BLaER1 (cell line): ENCODE measurements around the gene PGLYRP1.

Experiments
- H3K27ac ChIP-seq: shearing (Covaris generic); formaldehyde crosslinking; 2 replicates; pipeline ENCODE4 v1.8.1; 2022
- H3K27me3 ChIP-seq: shearing (Covaris generic); formaldehyde crosslinking; 2 replicates; pipeline ENCODE4 v1.8.1; 2022
- H3K36me3 ChIP-seq: shearing (Covaris generic); formaldehyde crosslinking; 2 replicates; pipeline ENCODE4 v1.8.1; 2022
- H3K4me1 ChIP-seq: shearing (Covaris generic); formaldehyde crosslinking; 2 replicates; pipeline ENCODE4 v1.8.1; 2022
- H3K4me2 ChIP-seq: shearing (Covaris generic); formaldehyde crosslinking; 2 replicates; pipeline ENCODE4 v1.8.1; 2022
- H3K4me3 ChIP-seq: shearing (Covaris generic); formaldehyde crosslinking; 2 replicates; pipeline ENCODE4 v1.8.1; 2022
- H3K9ac ChIP-seq: shearing (Covaris generic); formaldehyde crosslinking; 2 replicates; pipeline ENCODE4 v1.8.1; 2022
- H3K9me3 ChIP-seq: shearing (Covaris generic); formaldehyde crosslinking; 2 replicates; pipeline ENCODE4 v1.8.1; 2022
- H4K20me1 ChIP-seq: shearing (Covaris generic); formaldehyde crosslinking; 2 replicates; pipeline ENCODE4 v1.8.1; 2022
- Cebpa-rat ChIP-seq: shearing (Covaris generic); IDR thresholded peaks from 2 replicates; pipeline ENCODE4 v1.8.1; 2022

The PGLYRP1 gene, protein sequence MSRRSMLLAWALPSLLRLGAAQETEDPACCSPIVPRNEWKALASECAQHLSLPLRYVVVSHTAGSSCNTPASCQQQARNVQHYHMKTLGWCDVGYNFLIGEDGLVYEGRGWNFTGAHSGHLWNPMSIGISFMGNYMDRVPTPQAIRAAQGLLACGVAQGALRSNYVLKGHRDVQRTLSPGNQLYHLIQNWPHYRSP

DNA sequence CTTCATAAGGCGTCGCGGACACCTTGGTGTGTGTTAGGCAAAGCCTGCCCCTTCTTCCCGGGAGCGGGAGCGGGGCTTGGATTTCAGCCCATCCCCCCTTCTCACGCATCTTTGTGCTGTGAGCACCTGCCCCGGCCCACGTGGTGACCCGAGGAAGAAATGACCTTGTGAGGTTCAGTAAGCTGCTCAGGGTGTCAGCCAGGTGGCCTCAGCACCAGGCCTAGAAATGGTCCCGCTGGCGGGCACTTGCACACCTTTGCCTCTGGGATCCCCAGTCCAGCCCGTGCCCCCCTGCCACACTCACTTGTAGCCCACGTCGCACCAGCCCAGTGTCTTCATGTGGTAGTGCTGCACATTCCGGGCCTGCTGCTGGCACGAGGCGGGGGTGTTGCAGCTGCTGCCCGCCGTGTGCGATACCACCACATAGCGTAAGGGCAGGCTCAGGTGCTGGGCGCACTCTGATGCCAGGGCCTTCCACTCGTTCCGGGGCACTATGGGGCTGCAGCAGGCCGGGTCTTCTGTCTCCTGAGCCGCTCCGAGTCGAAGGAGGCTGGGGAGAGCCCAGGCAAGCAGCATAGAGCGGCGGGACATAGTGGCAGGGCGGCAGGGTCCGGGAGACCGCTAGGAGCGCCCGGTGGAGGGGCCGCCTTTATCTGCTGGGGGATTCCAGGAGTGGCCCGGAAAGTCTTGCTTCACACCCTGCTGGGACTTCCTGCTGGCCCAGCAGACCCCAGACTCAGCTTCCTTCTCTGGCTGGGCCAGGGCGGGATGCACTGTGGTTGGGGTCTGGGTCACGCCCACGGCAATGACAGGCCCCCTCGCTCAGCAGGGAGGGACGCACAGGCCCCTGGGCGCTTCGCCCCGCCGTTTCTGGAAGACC lies at the start of gene PGLYRP1:
TSS of gene PGLYRP1 (minus strand) at position 623 of the 880 bp plus-strand sequence. CDS start at position 591, 32 bp downstream.
- peaks cover 19% of the 10 kb centered on the region for H3K4me1 ChIP-seq
- peak within 1 kb of the TSS; percentile 45; the same call in 1 of the 2 replicates for H3K4me2 ChIP-seq
- no peak for TF ChIP-seq Cebpa-rat
- H3K27me3 ChIP-seq: no peaks in the 10 kb centered on the region
- H3K9me3 ChIP-seq: no peaks in the 10 kb centered on the region
- no peak within 1 kb of the TSS for H3K9ac ChIP-seq
- peaks cover 12% of the 10 kb centered on the region; the same call in 1 of the 2 replicates for H4K20me1 ChIP-seq
- no peak within 1 kb of the TSS for H3K4me3 ChIP-seq
- peaks cover 11% of the 10 kb centered on the region for H3K36me3 ChIP-seq
- H3K27ac ChIP-seq: no peak within 1 kb of the TSS

DNA sequence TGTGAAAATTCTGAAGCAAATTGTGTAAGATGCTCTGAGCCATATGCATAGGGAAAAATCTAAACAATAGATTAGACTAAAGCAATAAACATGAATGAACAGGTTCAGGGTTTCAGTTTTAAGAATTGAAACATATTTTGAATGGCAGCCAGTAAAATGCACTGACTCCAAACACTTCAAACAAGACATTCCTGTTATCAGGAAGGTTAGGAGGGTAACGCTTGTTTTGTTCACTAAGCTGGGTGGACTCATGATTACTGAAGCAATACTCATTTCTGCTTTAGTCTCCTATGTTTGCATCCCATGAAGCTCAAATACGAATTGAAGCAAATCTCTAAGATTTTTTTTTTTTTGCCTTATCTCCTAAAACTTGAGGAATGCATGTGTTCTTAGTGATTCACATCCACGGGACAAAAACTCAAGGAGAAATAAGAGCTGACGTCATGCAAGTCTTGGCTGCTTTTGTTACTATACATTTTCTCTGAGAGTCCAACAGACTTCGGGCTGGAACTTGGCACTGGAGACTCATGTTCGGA lies 47.0 kb upstream of the PGLYRP1 start:
- TF ChIP-seq Cebpa-rat: no peak
- no peaks in the 10 kb centered on the region for H3K36me3 ChIP-seq
- H3K4me2 ChIP-seq: no peak overlapping the region
- H3K27ac ChIP-seq: no peak overlapping the region
- no peak overlapping the region for H3K9ac ChIP-seq
- H3K9me3 ChIP-seq: no peaks in the 10 kb centered on the region
- no peaks in the 10 kb centered on the region for H4K20me1 ChIP-seq
- H3K27me3 ChIP-seq: no peaks in the 10 kb centered on the region; the same call in 1 of the 2 replicates
- no peak overlapping the region for H3K4me3 ChIP-seq
- H3K4me1 ChIP-seq: no peaks in the 10 kb centered on the region

DNA sequence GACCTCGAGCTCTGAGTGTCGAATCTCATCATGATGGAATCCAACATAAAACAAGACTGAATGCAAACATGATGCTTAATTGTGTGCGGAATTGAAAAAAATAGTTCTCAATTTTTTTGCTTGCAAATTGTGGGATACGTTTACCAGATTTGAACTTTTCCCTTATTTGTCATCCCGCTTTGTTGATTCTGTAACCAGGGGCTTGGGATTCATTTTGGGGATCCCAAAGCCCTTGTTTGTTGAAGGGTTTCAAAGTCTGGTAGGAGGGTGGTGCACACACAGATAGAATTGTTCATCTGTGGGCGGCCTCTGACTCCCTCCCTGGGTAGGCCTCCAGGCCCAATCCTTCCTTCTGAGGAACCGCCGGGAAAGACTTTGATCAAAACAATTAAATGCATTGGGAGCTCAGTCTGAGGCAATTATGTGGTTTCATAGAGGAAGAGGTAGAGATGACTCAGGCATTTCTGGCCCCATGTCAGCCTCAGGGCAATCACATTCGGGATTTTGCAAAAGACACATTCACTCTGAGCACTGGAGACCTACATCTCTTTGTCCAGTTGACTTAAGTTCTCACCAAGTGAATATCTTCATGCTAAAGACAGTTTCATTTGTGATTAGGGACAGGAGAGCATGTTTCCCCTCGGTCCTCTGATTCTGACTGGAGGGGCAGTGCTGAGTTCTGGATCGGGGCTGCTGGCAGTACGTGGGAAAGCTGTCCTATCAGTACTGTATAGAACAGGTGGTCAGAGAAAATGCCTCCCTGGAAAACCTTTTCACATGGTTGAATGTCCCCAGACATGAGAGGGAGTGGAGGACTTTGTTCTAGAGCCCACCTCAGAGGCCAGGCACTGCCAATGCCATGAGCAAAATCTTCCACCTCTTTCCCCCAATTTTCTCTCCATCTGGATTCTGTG lies 45.7 kb upstream of the PGLYRP1 start:
- Histone ChIP-seq H3K27ac (no peak overlapping the region), H3K9ac (no peak overlapping the region), H3K4me3 (no peak overlapping the region)

DNA sequence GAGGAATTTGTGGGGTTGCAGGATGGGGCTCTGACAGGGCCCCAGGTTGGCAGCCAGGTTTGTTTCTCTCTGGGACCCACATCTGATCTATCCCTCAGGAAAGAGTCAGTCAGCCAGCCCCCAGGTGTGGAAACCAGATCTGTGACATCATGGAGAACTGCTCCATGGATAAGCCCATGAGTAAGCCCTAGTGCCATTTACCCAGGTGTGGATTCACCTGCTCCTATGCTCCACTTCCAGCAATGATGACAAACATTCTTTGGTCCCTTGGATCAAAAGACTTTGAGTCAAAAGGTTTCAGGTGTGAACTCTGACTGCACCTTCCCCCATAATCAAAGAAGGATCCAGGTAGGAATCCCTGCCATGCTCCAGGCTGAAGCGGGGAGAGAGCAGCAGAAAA lies 44.8 kb upstream of the PGLYRP1 start:
- TF ChIP-seq Cebpa-rat: no peak
- no peak overlapping the region for H3K27ac ChIP-seq
- no peaks in the 10 kb centered on the region for H3K36me3 ChIP-seq
- no peaks in the 10 kb centered on the region; the same call in 1 of the 2 replicates for H3K27me3 ChIP-seq
- no peaks in the 10 kb centered on the region for H4K20me1 ChIP-seq
- no peak overlapping the region for H3K4me3 ChIP-seq
- H3K9me3 ChIP-seq: peaks cover 3% of the 10 kb centered on the region; the same call in 1 of the 2 replicates
- H3K4me2 ChIP-seq: no peak overlapping the region
- H3K4me1 ChIP-seq: no peaks in the 10 kb centered on the region
- no peak overlapping the region for H3K9ac ChIP-seq

More for the DNA sequence above, 45.7 kb upstream of the PGLYRP1 start:
- Histone ChIP-seq H3K27me3 (no peaks in the 10 kb centered on the region; the same call in 1 of the 2 replicates), H3K9me3 (no peaks in the 10 kb centered on the region), H3K4me2 (no peak overlapping the region), H4K20me1 (no peaks in the 10 kb centered on the region), H3K4me1 (no peaks in the 10 kb centered on the region), H3K36me3 (no peaks in the 10 kb centered on the region)
- no peak for TF ChIP-seq Cebpa-rat

DNA sequence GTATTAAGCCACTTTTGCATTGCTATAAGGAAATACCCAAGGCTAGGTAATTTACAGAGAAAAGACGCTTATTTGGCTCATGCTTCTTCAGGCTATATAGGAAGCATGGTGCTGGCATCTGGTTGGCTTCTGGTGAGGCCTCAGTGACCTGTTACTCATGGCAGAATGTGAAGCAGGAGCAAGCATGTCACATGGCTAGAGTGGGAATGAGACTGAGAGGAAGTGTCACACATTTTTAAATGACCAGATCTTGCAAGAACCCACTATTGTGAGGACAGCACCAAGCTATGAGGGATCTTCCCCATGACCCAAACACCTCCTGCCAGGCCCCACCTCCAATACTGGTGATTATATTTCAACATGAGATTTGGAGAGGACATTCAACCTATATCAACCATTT lies 43.6 kb upstream of the PGLYRP1 start:
- no peaks in the 10 kb centered on the region; the same call in 1 of the 2 replicates for H3K27me3 ChIP-seq
- no peak for TF ChIP-seq Cebpa-rat
- no peaks in the 10 kb centered on the region for H3K4me1 ChIP-seq
- H3K9ac ChIP-seq: no peak overlapping the region
- H3K36me3 ChIP-seq: no peaks in the 10 kb centered on the region
- no peak overlapping the region for H3K27ac ChIP-seq
- peaks cover 15% of the 10 kb centered on the region for H3K9me3 ChIP-seq
- no peaks in the 10 kb centered on the region for H4K20me1 ChIP-seq
- H3K4me3 ChIP-seq: no peak overlapping the region
- H3K4me2 ChIP-seq: no peak overlapping the region

DNA sequence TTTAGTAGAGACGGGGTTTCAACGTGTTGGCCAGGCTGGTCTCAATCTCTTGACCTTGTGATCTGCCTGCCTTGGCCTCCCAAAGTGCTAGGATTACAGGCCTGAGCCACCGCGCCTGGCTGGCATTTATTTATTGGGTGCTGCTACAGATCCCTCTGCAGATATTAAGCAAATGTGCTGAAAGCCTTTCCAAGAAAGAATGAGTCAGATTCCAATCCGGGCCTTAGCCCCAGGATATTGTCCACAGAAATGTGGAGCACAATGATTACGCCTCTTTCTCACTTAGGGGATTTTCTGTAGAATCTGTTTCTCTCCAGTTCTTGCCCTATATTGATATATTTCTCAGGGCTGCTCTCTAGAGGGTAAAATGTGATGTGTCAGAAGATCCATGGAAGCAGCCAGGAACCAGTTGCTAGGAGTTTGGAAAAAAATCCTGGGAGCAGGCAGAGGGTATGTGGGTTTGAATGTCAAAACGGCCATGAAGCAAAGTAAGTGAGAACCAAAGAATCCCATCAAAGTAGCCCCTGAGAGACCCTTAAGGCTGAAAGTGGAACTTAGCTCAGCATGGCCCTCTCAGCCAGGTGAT lies 42.7 kb upstream of the PGLYRP1 start:
- H3K36me3 ChIP-seq: no peaks in the 10 kb centered on the region
- TF ChIP-seq Cebpa-rat: no peak
- H3K4me2 ChIP-seq: no peak overlapping the region
- H4K20me1 ChIP-seq: no peaks in the 10 kb centered on the region
- no peaks in the 10 kb centered on the region for H3K4me1 ChIP-seq
- H3K4me3 ChIP-seq: no peak overlapping the region
- H3K9me3 ChIP-seq: peaks cover 21% of the 10 kb centered on the region
- no peak overlapping the region for H3K27ac ChIP-seq
- H3K9ac ChIP-seq: no peak overlapping the region
- H3K27me3 ChIP-seq: no peaks in the 10 kb centered on the region; the same call in 1 of the 2 replicates

DNA sequence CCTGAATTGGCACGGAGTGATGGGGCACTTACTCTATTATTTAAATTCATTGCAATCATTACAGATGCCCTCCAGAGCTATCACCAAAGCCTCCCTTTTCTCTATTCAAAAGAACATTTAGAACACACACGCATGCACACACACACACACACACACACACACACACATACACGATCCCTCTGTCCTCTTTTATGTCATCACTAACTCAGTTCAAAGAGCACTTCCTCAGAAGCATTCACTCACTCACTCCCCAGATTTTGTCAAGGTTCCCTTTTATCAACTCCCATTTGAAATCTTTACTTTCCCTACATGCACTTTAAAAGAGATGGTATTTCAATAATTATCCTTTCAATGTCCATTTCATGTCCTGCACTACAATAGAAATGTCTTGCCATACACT lies 40.3 kb upstream of the PGLYRP1 start:
- H3K4me3 ChIP-seq: no peak overlapping the region
- H3K27me3 ChIP-seq: no peaks in the 10 kb centered on the region
- no peak for TF ChIP-seq Cebpa-rat
- H3K9ac ChIP-seq: no peak overlapping the region
- no peak overlapping the region for H3K27ac ChIP-seq
- H3K4me1 ChIP-seq: no peaks in the 10 kb centered on the region
- H3K9me3 ChIP-seq: peaks cover 43% of the 10 kb centered on the region
- H3K36me3 ChIP-seq: no peaks in the 10 kb centered on the region
- no peaks in the 10 kb centered on the region for H4K20me1 ChIP-seq
- no peak overlapping the region for H3K4me2 ChIP-seq

DNA sequence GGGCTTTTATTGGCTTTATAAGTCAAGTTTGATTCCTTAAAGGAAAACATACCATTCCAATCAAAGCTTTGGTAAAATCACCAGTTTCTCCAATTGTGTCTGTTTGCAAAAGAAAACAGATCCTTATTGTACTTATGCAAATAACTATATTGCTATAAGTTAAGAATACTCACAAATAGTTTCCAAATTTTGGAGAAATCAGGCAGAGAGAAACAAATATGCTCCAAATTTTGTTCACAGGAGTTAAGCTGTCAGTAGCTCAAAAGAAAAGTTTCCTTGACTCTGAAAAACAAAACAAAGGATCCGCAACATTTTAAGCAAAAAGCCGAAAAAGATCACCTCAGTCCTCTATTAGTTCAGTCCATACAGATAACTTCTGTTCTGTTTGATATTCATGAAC lies 37.2 kb upstream of the PGLYRP1 start:
- H3K4me3 ChIP-seq: no peak overlapping the region
- no peak for TF ChIP-seq Cebpa-rat

DNA sequence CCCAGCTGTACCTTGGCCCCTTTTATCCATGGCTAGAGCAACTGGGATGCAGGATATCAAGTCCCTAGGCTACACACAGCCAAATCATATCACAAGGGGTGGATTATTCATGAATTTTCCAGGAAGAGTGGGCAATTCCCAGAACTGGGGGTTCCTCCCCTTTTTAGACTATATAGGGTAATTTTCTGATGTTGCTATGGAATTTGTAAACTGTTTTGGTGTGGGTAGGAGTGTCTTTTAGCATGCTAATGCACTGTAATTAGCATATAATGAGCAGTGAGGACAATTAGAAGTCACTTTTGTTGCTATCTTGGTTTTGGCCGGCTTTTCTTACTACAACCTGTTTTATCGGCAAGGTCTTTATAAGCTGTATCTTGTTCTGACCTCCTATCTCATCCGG lies 35.9 kb upstream of the PGLYRP1 start:
- Histone ChIP-seq H3K9me3 (peaks cover 50% of the 10 kb centered on the region), H3K4me2 (no peak overlapping the region), H4K20me1 (no peaks in the 10 kb centered on the region), H3K4me1 (no peaks in the 10 kb centered on the region), H3K4me3 (no peak overlapping the region), H3K27me3 (no peaks in the 10 kb centered on the region), H3K36me3 (no peaks in the 10 kb centered on the region), H3K9ac (no peak overlapping the region), H3K27ac (no peak overlapping the region)
- no peak for TF ChIP-seq Cebpa-rat

More for the DNA sequence above, 37.2 kb upstream of the PGLYRP1 start:
- H3K4me2 ChIP-seq: no peak overlapping the region
- no peak overlapping the region for H3K27ac ChIP-seq
- H3K9ac ChIP-seq: no peak overlapping the region
- H3K36me3 ChIP-seq: no peaks in the 10 kb centered on the region
- H4K20me1 ChIP-seq: no peaks in the 10 kb centered on the region
- H3K4me1 ChIP-seq: no peaks in the 10 kb centered on the region
- peaks cover 50% of the 10 kb centered on the region for H3K9me3 ChIP-seq
- H3K27me3 ChIP-seq: no peaks in the 10 kb centered on the region
